ENCODE measurements around the gene SPATS2. TPM values are rescaled to one million over a fixed set of nuclear protein-coding genes. Genes with fewer than 3 reads are reported as not detected.

SPATS2 gene
- total RNA-seq, 2 experiments from 2014 or later = 6.1 to 6.4 TPM

DNA sequence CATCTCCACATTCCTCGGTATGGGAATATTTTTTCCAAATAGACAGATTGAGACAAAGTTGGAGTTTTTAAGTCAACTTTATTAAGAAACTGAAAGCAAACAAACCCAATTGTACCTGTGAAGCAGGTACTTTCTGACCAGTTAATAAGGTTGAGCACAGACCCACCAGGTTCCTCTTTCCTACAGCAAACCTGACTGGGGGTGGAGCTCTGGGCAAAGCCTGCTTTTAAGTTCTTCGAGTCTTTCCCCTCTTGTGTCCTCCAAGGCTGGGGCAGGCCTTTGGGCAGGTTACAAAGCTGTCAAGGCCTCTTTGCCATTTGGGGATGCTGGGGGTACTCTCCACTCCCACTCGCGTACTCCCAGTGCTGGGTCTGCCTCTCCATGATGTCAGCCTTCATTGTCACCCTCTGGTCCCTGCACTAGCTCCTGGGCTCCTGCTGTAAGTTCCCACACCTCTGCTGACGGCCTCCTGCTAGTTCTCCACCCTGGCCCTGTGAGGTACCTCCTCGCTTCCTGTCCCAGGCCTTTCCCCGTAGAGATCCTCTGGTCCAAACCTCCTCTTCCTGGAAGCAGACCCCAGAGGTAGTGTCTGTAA lies 174.7 kb downstream of the SPATS2 start:
- H3K27me3 ChIP-seq (ENCODE audit: control insufficient read depth in 1 of 2, insufficient read depth in 2 of 2, low read length in 2 of 2) = peaks cover 0 to 7% of the 10 kb centered on the region in 2 experiments
- ChIA-PET CTCF (no interaction called here), POLR2A (no interaction called here)
- DNase-seq (peak in 2 of 14 experiments; percentile 16 to 26), ATAC-seq (ENCODE audit: poor library complexity) (no peak)
- TF ChIP-seq, protein P1, sequence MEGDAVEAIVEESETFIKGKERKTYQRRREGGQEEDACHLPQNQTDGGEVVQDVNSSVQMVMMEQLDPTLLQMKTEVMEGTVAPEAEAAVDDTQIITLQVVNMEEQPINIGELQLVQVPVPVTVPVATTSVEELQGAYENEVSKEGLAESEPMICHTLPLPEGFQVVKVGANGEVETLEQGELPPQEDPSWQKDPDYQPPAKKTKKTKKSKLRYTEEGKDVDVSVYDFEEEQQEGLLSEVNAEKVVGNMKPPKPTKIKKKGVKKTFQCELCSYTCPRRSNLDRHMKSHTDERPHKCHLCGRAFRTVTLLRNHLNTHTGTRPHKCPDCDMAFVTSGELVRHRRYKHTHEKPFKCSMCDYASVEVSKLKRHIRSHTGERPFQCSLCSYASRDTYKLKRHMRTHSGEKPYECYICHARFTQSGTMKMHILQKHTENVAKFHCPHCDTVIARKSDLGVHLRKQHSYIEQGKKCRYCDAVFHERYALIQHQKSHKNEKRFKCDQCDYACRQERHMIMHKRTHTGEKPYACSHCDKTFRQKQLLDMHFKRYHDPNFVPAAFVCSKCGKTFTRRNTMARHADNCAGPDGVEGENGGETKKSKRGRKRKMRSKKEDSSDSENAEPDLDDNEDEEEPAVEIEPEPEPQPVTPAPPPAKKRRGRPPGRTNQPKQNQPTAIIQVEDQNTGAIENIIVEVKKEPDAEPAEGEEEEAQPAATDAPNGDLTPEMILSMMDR (IDR thresholded peaks at IDR 0.05) = no peak
- H3K9me3 Mint-ChIP-seq = no peaks in the 10 kb centered on the region
- peaks cover 28% of the 10 kb centered on the region for H3K4me1 ChIP-seq (ENCODE audit: insufficient read depth, low read length)
- H3K4me1 Mint-ChIP-seq (ENCODE audit: low read depth) = peaks cover 28% of the 10 kb centered on the region
- no peaks in the 10 kb centered on the region for H3K9me3 ChIP-seq (ENCODE audit: control insufficient read depth in 1 of 2, insufficient read depth in 1 of 2, low read length in 2 of 2)
- peak overlapping the region; percentile 51 for H3K4me3 Mint-ChIP-seq
- H3K4me3 ChIP-seq (ENCODE audit: low read length) = no peak overlapping the region
- intact Hi-C loops (cut with DNase I, micrococcal nuclease) = loop anchor here in 1 of 2 experiments (1.0 kb wide), 1 partner anchor 23 kb away; no protein-coding TSS in a partner anchor
- no peaks in the 10 kb centered on the region for H3K36me3 Mint-ChIP-seq (ENCODE audit: low read depth)
- H3K27ac Mint-ChIP-seq = no peak overlapping the region
- peaks cover 9% of the 10 kb centered on the region for H3K27me3 Mint-ChIP-seq
- H3K27ac ChIP-seq (ENCODE audit: low read depth in 1 of 2, low read length in 2 of 2) = no peak overlapping the region
- H3K36me3 ChIP-seq (ENCODE audit: insufficient read depth, low read length) = no peaks in the 10 kb centered on the region

DNA sequence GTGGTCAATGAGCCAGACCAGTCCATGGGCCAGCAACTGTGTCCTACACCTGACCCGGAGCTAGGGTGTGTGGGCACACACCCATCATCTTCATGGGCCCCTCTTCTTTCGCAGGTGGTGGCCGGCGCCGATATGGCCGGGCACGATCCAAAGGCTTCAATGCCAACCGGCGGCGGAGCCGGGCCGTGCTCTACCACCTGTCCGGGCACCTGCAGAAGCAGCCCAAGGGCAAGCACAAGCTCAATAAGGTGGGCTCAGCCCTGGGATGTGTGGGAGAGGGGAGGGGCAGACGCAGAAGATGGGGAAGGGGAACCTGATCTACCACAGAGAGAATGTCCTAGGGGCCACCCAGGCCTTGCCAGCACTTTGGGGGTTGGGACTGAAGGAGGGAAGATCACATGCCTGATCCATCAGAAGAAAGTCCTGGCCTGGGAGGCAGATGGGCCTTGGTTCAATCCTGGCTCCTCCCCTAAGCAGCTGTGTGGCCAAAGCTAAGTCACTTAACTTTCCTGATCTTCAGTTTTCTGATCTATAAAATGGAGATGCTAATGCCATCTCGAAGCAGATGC lies 175.4 kb downstream of the SPATS2 start:
- H3K9me3 Mint-ChIP-seq = no peaks in the 10 kb centered on the region
- POLR2A ChIA-PET = no interaction called here
- Histone ChIP-seq H3K4me1 (ENCODE audit: insufficient read depth, low read length) (peaks cover 24% of the 10 kb centered on the region), H3K9me3 (ENCODE audit: control insufficient read depth in 1 of 2, insufficient read depth in 1 of 2, low read length in 2 of 2) (no peaks in the 10 kb centered on the region), H3K36me3 (ENCODE audit: insufficient read depth, low read length) (no peaks in the 10 kb centered on the region), H3K27me3 (ENCODE audit: control insufficient read depth in 1 of 2, insufficient read depth in 2 of 2, low read length in 2 of 2) (peaks cover 0 to 3% of the 10 kb centered on the region in 2 experiments), H3K27ac (ENCODE audit: low read depth in 1 of 2, low read length in 2 of 2) (no peak overlapping the region), H3K4me3 (ENCODE audit: low read length) (no peak overlapping the region)
- H3K27me3 Mint-ChIP-seq = peaks cover 11% of the 10 kb centered on the region
- DNase-seq (peak in 1 of 14 experiments; percentile 28), ATAC-seq (ENCODE audit: poor library complexity) (no peak)
- H3K4me3 Mint-ChIP-seq = peak overlapping the region; percentile 14
- CTCF ChIA-PET = no interaction called here
- intact Hi-C loops (cut with DNase I, micrococcal nuclease) = no loop called here
- peaks cover 28% of the 10 kb centered on the region for H3K4me1 Mint-ChIP-seq (ENCODE audit: low read depth)
- TF ChIP-seq, protein P1 (IDR thresholded peaks at IDR 0.05) = no peak
- no peaks in the 10 kb centered on the region for H3K36me3 Mint-ChIP-seq (ENCODE audit: low read depth)
- H3K27ac Mint-ChIP-seq = no peak overlapping the region

DNA sequence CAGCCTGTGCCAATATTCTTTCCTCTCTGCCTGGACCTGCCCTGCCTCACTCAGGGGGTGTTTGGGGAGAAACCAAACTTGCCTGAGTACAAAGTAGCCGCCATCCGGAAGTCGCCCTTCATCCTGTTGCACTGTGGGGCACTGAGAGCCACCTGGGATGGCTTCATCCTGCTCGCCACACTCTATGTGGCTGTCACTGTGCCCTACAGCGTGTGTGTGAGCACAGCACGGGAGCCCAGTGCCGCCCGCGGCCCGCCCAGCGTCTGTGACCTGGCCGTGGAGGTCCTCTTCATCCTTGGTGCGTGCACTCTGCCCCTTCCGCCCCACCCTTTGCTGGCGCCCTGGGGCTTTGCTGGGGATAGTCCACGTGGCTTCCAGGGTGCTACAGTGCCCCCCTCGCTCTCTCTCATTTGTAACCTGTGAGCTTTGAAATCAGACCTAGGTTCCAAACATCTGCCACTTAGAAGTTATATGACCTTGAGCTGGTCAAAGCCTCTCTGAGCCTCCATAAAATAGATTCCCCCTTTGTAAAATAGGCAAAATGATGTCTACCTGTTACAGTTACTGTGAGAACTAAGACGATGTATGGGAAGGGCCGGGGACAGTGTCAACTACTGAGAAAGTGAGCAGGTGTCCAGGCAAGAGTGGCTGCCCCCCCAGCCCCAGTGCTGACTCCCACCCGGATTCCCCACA lies 176.1 kb downstream of the SPATS2 start:
- intact Hi-C loops (cut with DNase I, micrococcal nuclease) = no loop called here
- Histone ChIP-seq H3K4me1 (ENCODE audit: insufficient read depth, low read length) (peaks cover 21% of the 10 kb centered on the region), H3K36me3 (ENCODE audit: insufficient read depth, low read length) (no peaks in the 10 kb centered on the region), H3K9me3 (ENCODE audit: control insufficient read depth in 1 of 2, insufficient read depth in 1 of 2, low read length in 2 of 2) (peaks cover 0 to under 1% of the 10 kb centered on the region in 2 experiments), H3K4me3 (ENCODE audit: low read length) (no peak overlapping the region), H3K27ac (ENCODE audit: low read depth in 1 of 2, low read length in 2 of 2) (no peak overlapping the region), H3K27me3 (ENCODE audit: control insufficient read depth in 1 of 2, insufficient read depth in 2 of 2, low read length in 2 of 2) (peaks cover under 1 to 2% of the 10 kb centered on the region in 2 experiments)
- ChIA-PET POLR2A (no interaction called here), CTCF (no interaction called here)
- H3K27me3 Mint-ChIP-seq = peaks cover 15% of the 10 kb centered on the region
- peaks cover 32% of the 10 kb centered on the region for H3K4me1 Mint-ChIP-seq (ENCODE audit: low read depth)
- no peaks in the 10 kb centered on the region for H3K36me3 Mint-ChIP-seq (ENCODE audit: low read depth)
- H3K9me3 Mint-ChIP-seq = no peaks in the 10 kb centered on the region
- DNase-seq (peak in 1 of 14 experiments; percentile 31), ATAC-seq (ENCODE audit: poor library complexity) (no peak)
- no peak overlapping the region for H3K27ac Mint-ChIP-seq
- no peak overlapping the region for H3K4me3 Mint-ChIP-seq
- TF ChIP-seq, protein P1 (IDR thresholded peaks at IDR 0.05) = no peak

Measured in CD4-positive, alpha-beta T cell (primary cell).